ENCODE data around the gene RPL13. TPM values are rescaled to one million over a fixed set of nuclear protein-coding genes. Genes with fewer than 3 reads are reported as not detected.
A peak's percentile ranks its signal among the peaks of the same experiment; 100 is the strongest.

RPL13 gene
- total RNA-seq, 1 donor from 2014 or later = 1,727 TPM

DNA sequence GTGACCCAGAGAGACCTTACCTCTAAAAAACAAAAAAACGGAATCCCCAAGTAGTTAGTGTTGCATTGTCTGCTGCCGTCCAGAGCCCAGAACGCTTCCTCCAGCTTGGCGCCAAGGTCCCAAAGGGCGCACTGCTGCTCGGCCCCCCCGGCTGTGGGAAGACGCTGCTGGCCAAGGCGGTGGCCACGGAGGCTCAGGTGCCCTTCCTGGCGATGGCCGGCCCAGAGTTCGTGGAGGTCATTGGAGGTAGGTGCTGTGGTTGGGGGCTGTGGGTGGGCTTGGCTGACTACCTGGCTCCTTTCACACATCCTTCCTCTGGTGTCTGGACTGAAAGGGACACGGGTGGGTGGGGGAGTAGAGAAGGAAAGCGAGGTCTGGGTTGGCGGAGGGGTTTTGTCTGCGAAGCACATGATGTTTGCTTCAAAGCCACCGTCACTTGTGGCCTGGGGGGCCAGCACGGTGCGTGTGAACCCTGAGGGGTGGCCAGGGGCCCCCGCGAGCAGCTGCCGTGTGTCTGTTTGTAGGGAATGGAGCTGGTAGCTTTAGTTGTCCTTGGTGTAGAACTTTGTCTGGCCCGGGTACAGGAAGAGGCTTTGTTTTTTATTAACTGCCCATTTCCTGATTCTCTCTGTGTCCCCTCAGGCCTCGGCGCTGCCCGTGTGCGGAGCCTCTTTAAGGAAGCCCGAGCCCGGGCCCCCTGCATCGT is 28.5 kb upstream of the RPL13 start:
- Histone ChIP-seq H3K36me3 (peaks cover 87% of the 10 kb centered on the region), H3K4me3 (no peak overlapping the region), H3K4me1 (peaks cover 15% of the 10 kb centered on the region), H3K9me3 (no peaks in the 10 kb centered on the region), H3K27ac (peak overlapping the region; percentile 62), H3K27me3 (ENCODE audit: low read depth) (no peaks in the 10 kb centered on the region)
- DNase-seq (no peak), ATAC-seq (no peak)
- intact Hi-C loops (cut with DNase I) = no loop called here
- TF ChIP-seq, protein P1, sequence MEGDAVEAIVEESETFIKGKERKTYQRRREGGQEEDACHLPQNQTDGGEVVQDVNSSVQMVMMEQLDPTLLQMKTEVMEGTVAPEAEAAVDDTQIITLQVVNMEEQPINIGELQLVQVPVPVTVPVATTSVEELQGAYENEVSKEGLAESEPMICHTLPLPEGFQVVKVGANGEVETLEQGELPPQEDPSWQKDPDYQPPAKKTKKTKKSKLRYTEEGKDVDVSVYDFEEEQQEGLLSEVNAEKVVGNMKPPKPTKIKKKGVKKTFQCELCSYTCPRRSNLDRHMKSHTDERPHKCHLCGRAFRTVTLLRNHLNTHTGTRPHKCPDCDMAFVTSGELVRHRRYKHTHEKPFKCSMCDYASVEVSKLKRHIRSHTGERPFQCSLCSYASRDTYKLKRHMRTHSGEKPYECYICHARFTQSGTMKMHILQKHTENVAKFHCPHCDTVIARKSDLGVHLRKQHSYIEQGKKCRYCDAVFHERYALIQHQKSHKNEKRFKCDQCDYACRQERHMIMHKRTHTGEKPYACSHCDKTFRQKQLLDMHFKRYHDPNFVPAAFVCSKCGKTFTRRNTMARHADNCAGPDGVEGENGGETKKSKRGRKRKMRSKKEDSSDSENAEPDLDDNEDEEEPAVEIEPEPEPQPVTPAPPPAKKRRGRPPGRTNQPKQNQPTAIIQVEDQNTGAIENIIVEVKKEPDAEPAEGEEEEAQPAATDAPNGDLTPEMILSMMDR (IDR thresholded peaks at IDR 0.05) = no peak

DNA sequence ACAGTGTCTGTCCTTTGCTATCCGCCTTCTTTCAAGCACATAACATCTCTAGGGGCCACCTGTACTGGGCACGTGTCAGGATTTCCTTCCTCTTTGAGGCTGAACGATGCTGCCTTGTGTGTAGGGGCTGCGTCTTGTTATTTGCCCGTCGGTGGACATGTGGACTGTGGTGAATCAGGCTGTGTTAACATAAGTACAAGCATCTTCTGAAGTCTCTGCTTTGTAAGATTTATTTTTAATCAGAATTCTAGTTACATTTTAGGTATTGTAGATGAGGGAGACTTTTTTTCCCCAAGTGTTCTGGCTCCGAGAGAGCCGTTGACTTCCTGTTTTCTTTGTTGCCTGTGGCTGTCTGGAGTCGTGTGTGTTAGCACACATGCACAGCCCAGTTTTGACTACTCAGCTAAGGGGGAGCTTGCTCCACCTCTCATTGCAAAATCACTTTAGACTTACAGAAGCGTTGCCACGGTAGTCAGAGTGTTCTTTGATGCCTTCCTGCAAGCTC is 26.2 kb upstream of the RPL13 start:
- Histone ChIP-seq H3K36me3 (peaks cover 86% of the 10 kb centered on the region), H3K4me3 (no peak overlapping the region), H3K27me3 (ENCODE audit: low read depth) (no peaks in the 10 kb centered on the region), H3K9me3 (no peaks in the 10 kb centered on the region), H3K4me1 (peaks cover 15% of the 10 kb centered on the region), H3K27ac (peak overlapping the region; percentile 53)
- DNase-seq (no peak), ATAC-seq (peak; percentile 69 to 87)
- TF ChIP-seq, protein P1 (IDR thresholded peaks at IDR 0.05) = no peak
- intact Hi-C loops (cut with DNase I) = no loop called here

DNA sequence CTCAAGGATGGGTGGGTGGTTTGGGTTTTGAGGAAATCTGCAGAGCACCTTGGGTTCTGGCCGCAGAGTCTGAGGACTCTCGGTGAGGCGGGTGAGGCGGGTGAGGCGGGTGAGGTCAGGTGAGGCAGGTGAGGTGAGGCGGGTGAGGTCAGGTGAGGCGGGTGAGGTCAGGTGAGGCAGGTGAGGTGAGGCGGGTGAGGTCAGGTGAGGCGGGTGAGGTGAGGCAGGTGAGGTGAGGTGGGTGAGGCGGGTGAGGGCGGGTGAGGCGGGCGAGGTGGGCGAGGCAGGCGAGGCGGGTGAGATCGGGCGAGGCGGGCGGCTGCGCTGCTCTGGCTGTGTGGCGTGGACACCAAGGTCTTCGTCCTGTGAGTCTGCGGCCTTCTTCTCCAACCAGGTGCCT is 24.1 kb upstream of the RPL13 start:
- H3K36me3 ChIP-seq = peaks cover 73% of the 10 kb centered on the region
- H3K4me1 ChIP-seq = peaks cover 15% of the 10 kb centered on the region
- TF ChIP-seq, protein P1 (IDR thresholded peaks at IDR 0.05) = no peak
- ATAC-seq = no peak
- no peaks in the 10 kb centered on the region for H3K27me3 ChIP-seq (ENCODE audit: low read depth)
- intact Hi-C loops (cut with DNase I) = no loop called here
- no peak overlapping the region for H3K27ac ChIP-seq
- DNase-seq = no peak
- H3K9me3 ChIP-seq = no peaks in the 10 kb centered on the region
- no peak overlapping the region for H3K4me3 ChIP-seq

DNA sequence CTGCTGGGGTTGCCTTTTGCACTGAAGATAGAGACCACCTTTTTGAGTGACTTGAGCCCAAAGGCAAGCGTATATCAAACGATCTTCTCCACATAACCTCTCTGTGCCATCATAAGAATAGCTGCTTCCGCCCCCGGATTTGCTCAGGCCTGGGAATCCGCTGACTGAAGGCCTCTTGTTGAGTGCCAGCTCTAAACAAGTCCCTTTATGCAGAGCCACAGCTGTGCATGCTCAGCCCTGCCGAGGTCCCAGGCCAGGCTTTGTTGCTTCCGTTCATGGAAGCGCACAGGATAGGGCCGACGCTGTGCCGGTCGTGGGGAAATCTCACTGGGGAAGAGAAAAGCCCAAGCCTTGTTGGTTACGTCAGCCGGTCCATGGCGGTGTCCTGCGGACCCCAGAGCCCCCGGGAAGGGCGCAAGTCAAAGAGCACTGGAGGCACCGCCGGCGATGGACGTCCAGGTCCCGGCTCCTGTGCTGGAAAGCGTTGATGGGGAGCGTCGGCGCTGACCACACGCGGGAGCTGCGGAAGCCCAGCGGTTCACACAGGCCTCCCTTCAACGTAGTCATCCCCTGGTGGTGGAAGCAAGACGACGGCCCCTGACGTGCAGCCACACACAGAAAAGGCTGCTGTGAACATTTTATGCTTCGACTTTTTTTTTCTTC is 23.5 kb upstream of the RPL13 start:
- peaks cover 73% of the 10 kb centered on the region for H3K36me3 ChIP-seq
- ATAC-seq = no peak
- no peak for DNase-seq
- no peaks in the 10 kb centered on the region for H3K9me3 ChIP-seq
- no peak overlapping the region for H3K27ac ChIP-seq
- no peak overlapping the region for H3K4me3 ChIP-seq
- H3K4me1 ChIP-seq = peaks cover 15% of the 10 kb centered on the region
- H3K27me3 ChIP-seq (ENCODE audit: low read depth) = no peaks in the 10 kb centered on the region
- intact Hi-C loops (cut with DNase I) = no loop called here
- TF ChIP-seq, protein P1 (IDR thresholded peaks at IDR 0.05) = no peak

DNA sequence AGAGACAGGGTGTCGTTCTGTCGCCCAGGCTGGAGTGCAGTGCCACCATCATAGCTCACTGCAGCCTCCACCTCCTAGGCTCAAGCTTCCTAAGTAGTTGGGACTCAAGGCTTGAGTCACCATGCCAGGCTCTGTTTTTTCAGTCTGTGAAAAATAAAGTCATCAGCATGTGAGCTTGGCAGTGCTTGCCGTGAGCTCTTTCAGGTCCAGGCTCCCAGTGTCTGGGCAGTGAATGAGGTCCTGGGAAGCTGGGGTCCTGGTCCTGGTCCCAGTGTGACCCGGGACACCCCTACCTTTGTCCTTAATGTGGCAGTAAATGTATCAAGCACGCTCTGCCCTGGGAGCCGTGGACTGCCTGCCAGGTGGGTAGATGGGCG is 22.9 kb upstream of the RPL13 start:
- DNase-seq = no peak
- Histone ChIP-seq H3K4me1 (peaks cover 15% of the 10 kb centered on the region), H3K27ac (no peak overlapping the region), H3K27me3 (ENCODE audit: low read depth) (no peaks in the 10 kb centered on the region), H3K36me3 (peaks cover 71% of the 10 kb centered on the region), H3K9me3 (no peaks in the 10 kb centered on the region), H3K4me3 (no peak overlapping the region)
- intact Hi-C loops (cut with DNase I) = no loop called here
- TF ChIP-seq, protein P1 (IDR thresholded peaks at IDR 0.05) = no peak
- no peak for ATAC-seq

All from lower lobe of right lung (tissue), 2 donors.